KMS-11 (cell line): ENCODE results near the gene DLL4.

ENCODE experiments used
- H2AFZ ChIP-seq: fragments of 200-600 bp; sonication (generic); 2 replicates; pipeline ENCODE4 v1.6.1; 2016; ENCODE audit warnings: antibody characterized with exemption, mixed run types, low read depth
- H3K27ac ChIP-seq: fragments of 200-600 bp; sonication (generic); 2 replicates; pipeline ENCODE4 v1.6.1; 2016; ENCODE audit warnings: mild to moderate bottlenecking, mixed run types
- H3K27me3 ChIP-seq: fragments of 200-600 bp; sonication (generic); 2 replicates; pipeline ENCODE4 v1.6.1; 2017; ENCODE audit warnings: mild to moderate bottlenecking, low read depth, mixed run types, moderate library complexity; ENCODE audit not compliant: insufficient read depth
- H3K36me3 ChIP-seq: fragments of 200-600 bp; sonication (generic); 2 replicates; pipeline ENCODE4 v1.6.1; 2017; ENCODE audit warnings: mild to moderate bottlenecking, mixed run types; ENCODE audit not compliant: insufficient read depth
- H3K4me1 ChIP-seq: fragments of 200-600 bp; sonication (generic); 2 replicates; pipeline ENCODE4 v1.6.1; 2016; ENCODE audit warnings: mild to moderate bottlenecking, low read depth, mixed run types; ENCODE audit not compliant: poor library complexity, severe bottlenecking
- H3K4me2 ChIP-seq: fragments of 200-600 bp; sonication (generic); 2 replicates; pipeline ENCODE4 v1.7.0; 2016; ENCODE audit warnings: mild to moderate bottlenecking, mixed run types
- H3K4me3 ChIP-seq: fragments of 200-600 bp; sonication (generic); IDR thresholded peaks from 2 replicates; pipeline ENCODE4 v1.6.1; 2017; ENCODE audit warnings: low read depth, low read length, mixed read lengths; ENCODE audit not compliant: insufficient read depth
- H3K79me2 ChIP-seq: fragments of 200-600 bp; sonication (generic); 2 replicates; pipeline ENCODE4 v1.6.1; 2016; ENCODE audit warnings: low read depth, mixed run types; ENCODE audit not compliant: insufficient read depth
- H3K9ac ChIP-seq: fragments of 200-600 bp; sonication (generic); 2 replicates; pipeline ENCODE4 v1.6.1; 2016; ENCODE audit warnings: mild to moderate bottlenecking, mixed run types
- H4K20me1 ChIP-seq: fragments of 200-600 bp; sonication (generic); 2 replicates; pipeline ENCODE4 v1.6.1; 2016; ENCODE audit warnings: mild to moderate bottlenecking, mixed run types; ENCODE audit not compliant: insufficient read depth
- TF ChIP-seq, protein P1 (sequence below): fragments of 200-600 bp; sonication (generic); conservative IDR thresholded peaks from 2 replicates; pipeline ENCODE4 v1.6.1; 2017; ENCODE audit warnings: low read depth, mild to moderate bottlenecking, antibody characterized with exemption, low read length, moderate library complexity, mixed read lengths

The DLL4 gene

DNA sequence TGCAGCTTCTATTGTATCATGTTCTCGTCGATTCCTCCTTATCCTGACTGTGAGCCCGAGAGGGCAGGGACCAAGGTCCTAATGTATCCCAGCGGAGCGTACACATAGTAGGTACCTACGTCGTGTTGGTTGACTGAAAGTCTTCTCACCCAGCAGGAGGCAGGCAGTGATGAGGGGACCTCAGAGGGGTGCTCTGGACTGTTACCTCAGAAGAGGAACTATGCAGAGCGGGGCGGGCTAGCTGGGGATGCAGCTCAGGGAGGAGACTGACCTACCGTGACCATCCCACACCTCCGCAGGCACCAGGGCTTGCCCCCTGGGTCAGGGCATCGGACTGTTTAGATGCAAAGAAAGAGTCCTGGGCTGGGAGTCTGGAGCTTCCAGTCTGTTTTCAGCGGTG, 35.5 kb downstream of the DLL4 start:
- H3K4me3 ChIP-seq = no peak overlapping the region
- no peaks in the 10 kb centered on the region for H3K36me3 ChIP-seq
- no peaks in the 10 kb centered on the region for H4K20me1 ChIP-seq
- no peak overlapping the region for H3K9ac ChIP-seq
- H3K27ac ChIP-seq = no peak overlapping the region
- H2AFZ ChIP-seq = no peak overlapping the region
- H3K79me2 ChIP-seq = no peaks in the 10 kb centered on the region
- no peak overlapping the region for H3K4me2 ChIP-seq
- no peaks in the 10 kb centered on the region for H3K27me3 ChIP-seq
- TF ChIP-seq, protein P1, sequence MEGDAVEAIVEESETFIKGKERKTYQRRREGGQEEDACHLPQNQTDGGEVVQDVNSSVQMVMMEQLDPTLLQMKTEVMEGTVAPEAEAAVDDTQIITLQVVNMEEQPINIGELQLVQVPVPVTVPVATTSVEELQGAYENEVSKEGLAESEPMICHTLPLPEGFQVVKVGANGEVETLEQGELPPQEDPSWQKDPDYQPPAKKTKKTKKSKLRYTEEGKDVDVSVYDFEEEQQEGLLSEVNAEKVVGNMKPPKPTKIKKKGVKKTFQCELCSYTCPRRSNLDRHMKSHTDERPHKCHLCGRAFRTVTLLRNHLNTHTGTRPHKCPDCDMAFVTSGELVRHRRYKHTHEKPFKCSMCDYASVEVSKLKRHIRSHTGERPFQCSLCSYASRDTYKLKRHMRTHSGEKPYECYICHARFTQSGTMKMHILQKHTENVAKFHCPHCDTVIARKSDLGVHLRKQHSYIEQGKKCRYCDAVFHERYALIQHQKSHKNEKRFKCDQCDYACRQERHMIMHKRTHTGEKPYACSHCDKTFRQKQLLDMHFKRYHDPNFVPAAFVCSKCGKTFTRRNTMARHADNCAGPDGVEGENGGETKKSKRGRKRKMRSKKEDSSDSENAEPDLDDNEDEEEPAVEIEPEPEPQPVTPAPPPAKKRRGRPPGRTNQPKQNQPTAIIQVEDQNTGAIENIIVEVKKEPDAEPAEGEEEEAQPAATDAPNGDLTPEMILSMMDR = no peak
- H3K4me1 ChIP-seq = no peaks in the 10 kb centered on the region

DNA sequence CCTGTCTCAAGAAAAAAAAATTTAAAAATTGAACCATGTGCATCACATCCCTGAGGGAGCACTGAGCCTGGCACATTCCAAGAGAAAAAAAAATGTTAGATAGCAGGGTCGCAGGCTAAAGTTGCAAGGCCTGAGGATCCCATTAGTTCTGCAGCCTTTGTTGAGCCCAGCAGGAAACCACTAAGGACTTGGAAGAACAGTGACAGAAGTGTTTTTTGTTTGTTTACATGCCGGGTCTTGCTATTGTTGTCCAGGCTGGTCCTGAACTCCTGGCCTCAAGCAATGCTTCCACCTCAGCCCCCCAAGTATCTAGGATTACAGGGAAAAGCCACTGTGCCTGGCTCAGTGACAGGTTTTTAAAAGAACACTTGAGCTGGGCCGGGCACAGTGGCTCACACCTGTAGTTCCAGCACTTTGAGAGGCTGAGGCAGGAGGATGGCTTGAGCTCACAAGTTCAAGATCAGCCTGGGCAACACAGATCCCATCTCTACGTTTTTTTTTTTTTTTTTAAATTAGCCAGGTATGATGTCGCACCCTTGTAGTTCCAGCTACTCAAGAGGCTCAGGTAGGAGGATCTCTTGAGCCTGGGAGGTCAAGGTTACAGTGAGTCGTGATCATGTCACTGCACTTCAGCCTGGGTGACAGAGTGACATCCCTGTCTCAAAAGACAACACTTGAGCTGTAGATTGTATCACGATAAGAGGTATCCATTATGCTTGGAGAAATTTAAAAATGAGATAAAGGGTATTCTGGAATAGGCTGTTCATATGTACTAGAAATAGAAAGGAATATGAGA, 39.3 kb downstream of the DLL4 start:
- H2AFZ ChIP-seq = no peak overlapping the region
- no peaks in the 10 kb centered on the region for H3K79me2 ChIP-seq
- H4K20me1 ChIP-seq = no peaks in the 10 kb centered on the region
- no peak overlapping the region for H3K4me3 ChIP-seq
- no peak overlapping the region for H3K9ac ChIP-seq
- H3K4me2 ChIP-seq = no peak overlapping the region
- H3K4me1 ChIP-seq = no peaks in the 10 kb centered on the region
- no peak overlapping the region for H3K27ac ChIP-seq
- TF ChIP-seq, protein P1 = no peak
- no peaks in the 10 kb centered on the region for H3K27me3 ChIP-seq
- H3K36me3 ChIP-seq = no peaks in the 10 kb centered on the region

DNA sequence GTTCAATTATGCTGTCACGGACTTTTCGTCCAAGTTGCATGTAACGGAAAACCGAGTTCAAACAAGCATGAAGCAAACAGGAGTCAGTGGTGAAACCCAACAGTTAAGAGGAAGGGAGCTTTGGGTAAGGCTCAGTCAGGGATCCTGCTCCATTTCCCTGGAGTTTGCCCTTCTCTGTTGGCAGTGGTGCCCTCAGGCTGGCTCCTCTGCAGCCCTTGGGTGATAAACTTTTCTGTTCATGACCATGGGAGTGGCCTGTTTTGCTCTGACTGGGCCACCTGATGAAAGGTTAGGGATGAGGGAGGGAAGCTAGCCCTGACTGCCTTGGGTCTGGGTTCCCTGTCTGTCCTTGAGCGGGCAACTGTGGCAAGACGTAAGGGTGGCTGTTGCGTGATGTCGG, 40.2 kb downstream of the DLL4 start:
- Histone ChIP-seq H3K4me1 (no peaks in the 10 kb centered on the region), H3K27ac (no peak overlapping the region), H3K9ac (no peak overlapping the region), H3K4me3 (no peak overlapping the region), H3K4me2 (no peak overlapping the region), H3K27me3 (no peaks in the 10 kb centered on the region), H3K36me3 (no peaks in the 10 kb centered on the region), H2AFZ (no peak overlapping the region), H3K79me2 (no peaks in the 10 kb centered on the region), H4K20me1 (no peaks in the 10 kb centered on the region)
- TF ChIP-seq, protein P1 = no peak

DNA sequence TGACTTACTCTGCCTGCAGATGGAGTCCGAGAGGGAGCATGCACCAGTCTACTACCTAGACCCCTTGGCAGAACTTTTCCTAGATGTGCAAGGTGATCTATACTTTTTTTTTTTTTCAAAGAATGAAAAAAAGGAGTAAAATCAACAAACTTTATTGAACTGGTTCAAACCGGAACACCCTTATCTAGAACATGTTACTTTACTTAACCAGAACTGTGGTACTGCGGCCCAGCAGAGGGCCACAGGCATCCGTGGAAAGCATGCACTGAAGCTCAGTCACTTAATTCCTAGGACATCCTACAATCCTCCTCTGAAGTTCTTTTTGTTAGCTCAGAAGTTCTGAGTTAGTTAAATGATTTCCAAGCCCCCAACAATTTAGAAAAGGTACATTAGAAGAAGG, 45.7 kb downstream of the DLL4 start:
- no peak overlapping the region for H2AFZ ChIP-seq
- no peak overlapping the region for H3K9ac ChIP-seq
- no peaks in the 10 kb centered on the region for H3K4me1 ChIP-seq
- no peak overlapping the region for H3K4me2 ChIP-seq
- no peak overlapping the region for H3K4me3 ChIP-seq
- no peaks in the 10 kb centered on the region for H3K27me3 ChIP-seq
- H3K27ac ChIP-seq = no peak overlapping the region
- H3K36me3 ChIP-seq = 0 out of 2 replicates have a peak, but pooled peaks cover 3% of the 10 kb centered on the region
- TF ChIP-seq, protein P1 = no peak
- no peaks in the 10 kb centered on the region for H4K20me1 ChIP-seq
- no peaks in the 10 kb centered on the region for H3K79me2 ChIP-seq
